GM12891 (cell line): ENCODE measurements around the gene EMB.

ENCODE experiments used
- POLR2A ChIP-seq: IDR thresholded peaks from 2 replicates; pipeline ENCODE4 v1.6.1; 2011; ENCODE audit warnings: low read depth, low read length, control low read depth
- POLR2AphosphoS5 ChIP-seq: IDR thresholded peaks from 2 replicates; pipeline ENCODE4 v1.6.1; 2011; ENCODE audit warnings: low read depth, low read length, control low read depth
- POU2F2 ChIP-seq: IDR thresholded peaks from 2 replicates; pipeline ENCODE4 v1.6.1; 2011; ENCODE audit warnings: low read depth, mild to moderate bottlenecking, control low read depth, low read length, moderate library complexity
- TAF1 ChIP-seq: IDR thresholded peaks from 2 replicates; pipeline ENCODE4 v1.6.1; 2011; ENCODE audit warnings: low read depth, low read length, control low read depth

- TF ChIP-seq POLR2AphosphoS5: no peak
- no peak for TF ChIP-seq TAF1
- TF ChIP-seq POLR2A: no peak
- TF ChIP-seq POU2F2: peak; percentile 27; the same call in 1 of the 2 replicates
These were observed 25.2 kb downstream of the EMB start for GRCh38 chr5:50415912-50416311.
